Naive B cell (primary cell): ENCODE measurements around the gene NXF1. TPM values are rescaled to one million over a fixed set of nuclear protein-coding genes. Genes with fewer than 3 reads are reported as not detected.
"Not testable (repeated sequence)": the region's sequence is repeated elsewhere in the genome, so short reads cannot be mapped to it uniquely, and the experiment has no call there.

ENCODE experiments used
- ATAC-seq, 2 donors: fragments of 150-1000 bp; cut with Tn5 transposase; 2 replicates each; pipeline ENCODE4 v1.10.0; 2021; ENCODE audit warnings: low read depth in 2 of 2, mild to moderate bottlenecking in 2 of 2, moderate library complexity in 2 of 2
- DNase-seq: peaks from one replicate; pipeline ENCODE4 v3.0.0; 2022
- H3K27ac Mint-ChIP-seq, 6 donors: one replicate each; pipeline ENCODE4 v1.8.0; 2020 to 2022; ENCODE audit warnings: mild to moderate bottlenecking in 6 of 6, mixed read lengths in 6 of 6, moderate library complexity in 5 of 6, inconsistent platforms in 2 of 6
- H3K27me3 Mint-ChIP-seq, 3 donors: one replicate each; pipeline ENCODE4 v1.8.0; 2021 to 2022; ENCODE audit warnings: mixed read lengths in 3 of 3, mild to moderate bottlenecking in 1 of 3
- H3K36me3 Mint-ChIP-seq, 2 donors: one replicate each; pipeline ENCODE4 v1.8.0; 2020 to 2022; ENCODE audit warnings: mixed read lengths in 2 of 2, inconsistent platforms in 1 of 2, mild to moderate bottlenecking in 1 of 2
- H3K4me1 Mint-ChIP-seq, 3 donors: one replicate each; pipeline ENCODE4 v1.8.0; 2020 to 2022; ENCODE audit warnings: mixed read lengths in 3 of 3, inconsistent platforms in 1 of 3, mild to moderate bottlenecking in 1 of 3, moderate library complexity in 1 of 3
- H3K4me3 Mint-ChIP-seq, 8 donors: one replicate each; pipeline ENCODE4 v1.8.0; 2020 to 2022; ENCODE audit warnings: mild to moderate bottlenecking in 8 of 8, mixed read lengths in 8 of 8, moderate library complexity in 8 of 8, inconsistent platforms in 2 of 8
- H3K9me3 Mint-ChIP-seq, 7 donors: one replicate each; pipeline ENCODE4 v1.8.0; 2020 to 2022; ENCODE audit warnings: mixed read lengths in 7 of 7, mild to moderate bottlenecking in 5 of 7, inconsistent platforms in 2 of 7, moderate library complexity in 1 of 7
- polyA plus RNA-seq, 6 donors: library from polyadenylated mRNA; unstranded; fragments of 300-500 nt; fragmentation: Illumina TruSeq; gene quantifications; one replicate each; pipeline ENCODE4 v1.2.3, GENCODE V29; 2021; ENCODE audit warnings: low read depth in 6 of 6

Gene NXF1
- polyA plus RNA-seq, 6 donors from 2014 or later: 60.9 to 121 (median 90.6) TPM

DNA sequence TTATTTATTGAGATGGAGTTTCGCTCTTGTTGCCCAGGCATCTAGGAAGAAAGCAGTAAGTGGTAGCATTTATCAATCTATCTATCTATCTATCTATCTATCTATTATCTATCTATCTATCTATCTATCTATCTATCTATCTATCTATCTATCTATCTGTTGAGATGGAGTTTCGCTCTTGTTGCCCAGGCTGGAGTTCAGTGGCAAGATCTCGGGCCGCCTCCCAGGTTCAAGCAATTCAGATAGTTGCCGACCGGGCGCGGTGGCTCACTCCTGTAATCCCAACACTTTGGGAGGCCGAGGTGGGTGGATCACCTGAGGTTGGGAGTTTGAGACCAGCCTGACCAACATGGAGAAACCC lies 44.4 kb downstream of the NXF1 start:
- Mint-ChIP-seq H3K4me3 (peak overlapping the region; percentile 93 to 99 (median 98)), H3K27ac (peak overlapping the region in 3 of 6 donors; percentile 91 to 98 (median 96)), H3K4me1 (peaks cover 16 to 37% (median 22%) of the 10 kb centered on the region in 3 donors)
- DNase-seq, H3K27me3 Mint-ChIP-seq, H3K9me3 Mint-ChIP-seq, H3K36me3 Mint-ChIP-seq, ATAC-seq: not testable (repeated sequence)

DNA sequence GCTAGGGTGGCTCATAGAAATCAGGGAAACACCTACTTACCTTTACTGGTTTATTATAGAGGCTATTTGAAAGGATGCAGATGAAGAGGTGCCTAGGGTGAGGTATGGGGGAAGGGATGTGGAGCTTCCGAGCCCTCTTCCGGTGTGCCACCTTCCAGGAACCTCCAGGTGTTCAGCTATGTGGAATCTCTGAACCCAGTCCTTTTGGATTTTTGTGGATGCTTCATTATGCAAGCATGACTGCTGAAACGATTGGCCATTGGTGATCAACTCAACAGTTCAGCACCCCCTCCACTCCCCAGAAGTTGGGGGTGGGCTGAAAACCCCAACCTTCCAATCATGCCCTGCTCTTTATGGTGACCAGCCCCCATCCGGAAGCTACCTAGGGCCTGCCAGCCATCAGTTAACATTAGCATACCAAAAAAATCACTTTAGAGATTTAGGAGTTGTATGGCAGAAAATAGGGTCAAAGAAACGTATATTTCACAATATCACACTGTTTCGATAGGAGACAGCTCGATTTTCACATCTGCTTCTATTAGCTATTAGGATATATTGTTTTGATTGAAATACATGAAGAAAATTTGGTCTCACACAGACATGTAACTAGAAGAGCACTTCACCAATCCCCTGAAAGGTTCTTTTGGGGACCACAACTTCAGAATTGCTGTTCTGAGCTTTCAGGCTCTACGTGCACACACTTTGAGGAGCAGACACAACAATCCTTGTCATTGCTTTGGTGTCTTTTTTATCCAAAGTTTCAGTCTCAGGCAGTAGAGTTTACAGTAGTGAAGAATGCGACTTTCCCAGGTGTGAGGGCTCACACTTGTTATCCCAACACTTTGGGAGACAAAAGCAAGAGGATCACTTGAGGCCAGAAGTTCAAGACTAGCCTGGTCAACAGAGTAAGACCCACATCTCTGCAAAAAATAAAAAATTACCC lies 47.1 kb downstream of the NXF1 start:
- no peak overlapping the region for H3K27ac Mint-ChIP-seq
- H3K9me3 Mint-ChIP-seq: no peaks in the 10 kb centered on the region
- peaks cover 20 to 33% (median 29%) of the 10 kb centered on the region in 3 donors for H3K4me1 Mint-ChIP-seq
- ATAC-seq: no peak
- no peaks in the 10 kb centered on the region for H3K27me3 Mint-ChIP-seq
- peak overlapping the region in 2 of 8 donors; percentile 1 to 48 for H3K4me3 Mint-ChIP-seq
- H3K36me3 Mint-ChIP-seq: peaks cover 0 to 3% of the 10 kb centered on the region in 2 donors
- no peak for DNase-seq

DNA sequence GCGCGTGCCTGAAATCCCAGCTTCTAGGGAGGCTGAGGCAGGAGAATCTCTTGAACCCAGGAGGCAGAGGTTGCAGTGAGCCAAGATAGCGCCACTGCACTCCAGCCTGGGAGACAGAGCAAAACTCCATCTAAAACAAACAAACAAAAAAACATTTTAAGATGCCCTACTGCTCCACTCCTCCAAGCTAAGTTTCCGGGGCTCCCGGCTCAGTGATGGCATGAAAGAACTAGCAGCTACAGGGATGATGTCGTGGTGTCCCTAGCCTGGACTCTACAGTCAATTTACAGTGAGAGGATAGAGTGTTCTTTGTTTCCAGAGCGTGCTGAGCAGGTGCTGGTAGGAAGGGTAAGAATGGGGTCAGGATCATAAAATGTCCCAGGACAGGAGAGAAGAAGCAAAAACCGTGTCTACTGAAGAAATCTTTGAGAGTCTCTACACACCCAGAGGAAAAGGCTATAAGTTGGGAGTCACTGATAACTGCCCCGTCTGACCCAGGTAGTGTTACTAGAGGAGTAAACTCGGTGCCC lies 50.1 kb downstream of the NXF1 start:
- DNase-seq (no peak), ATAC-seq (no peak)
- H3K4me1 Mint-ChIP-seq: peaks cover 7 to 21% (median 19%) of the 10 kb centered on the region in 3 donors
- H3K9me3 Mint-ChIP-seq: no peaks in the 10 kb centered on the region
- peak overlapping the region; percentile 9 to 100 (median 93) for H3K4me3 Mint-ChIP-seq
- no peaks in the 10 kb centered on the region for H3K36me3 Mint-ChIP-seq
- no peaks in the 10 kb centered on the region for H3K27me3 Mint-ChIP-seq
- H3K27ac Mint-ChIP-seq: peak overlapping the region in 3 of 6 donors; percentile 11 to 72 (median 31)

DNA sequence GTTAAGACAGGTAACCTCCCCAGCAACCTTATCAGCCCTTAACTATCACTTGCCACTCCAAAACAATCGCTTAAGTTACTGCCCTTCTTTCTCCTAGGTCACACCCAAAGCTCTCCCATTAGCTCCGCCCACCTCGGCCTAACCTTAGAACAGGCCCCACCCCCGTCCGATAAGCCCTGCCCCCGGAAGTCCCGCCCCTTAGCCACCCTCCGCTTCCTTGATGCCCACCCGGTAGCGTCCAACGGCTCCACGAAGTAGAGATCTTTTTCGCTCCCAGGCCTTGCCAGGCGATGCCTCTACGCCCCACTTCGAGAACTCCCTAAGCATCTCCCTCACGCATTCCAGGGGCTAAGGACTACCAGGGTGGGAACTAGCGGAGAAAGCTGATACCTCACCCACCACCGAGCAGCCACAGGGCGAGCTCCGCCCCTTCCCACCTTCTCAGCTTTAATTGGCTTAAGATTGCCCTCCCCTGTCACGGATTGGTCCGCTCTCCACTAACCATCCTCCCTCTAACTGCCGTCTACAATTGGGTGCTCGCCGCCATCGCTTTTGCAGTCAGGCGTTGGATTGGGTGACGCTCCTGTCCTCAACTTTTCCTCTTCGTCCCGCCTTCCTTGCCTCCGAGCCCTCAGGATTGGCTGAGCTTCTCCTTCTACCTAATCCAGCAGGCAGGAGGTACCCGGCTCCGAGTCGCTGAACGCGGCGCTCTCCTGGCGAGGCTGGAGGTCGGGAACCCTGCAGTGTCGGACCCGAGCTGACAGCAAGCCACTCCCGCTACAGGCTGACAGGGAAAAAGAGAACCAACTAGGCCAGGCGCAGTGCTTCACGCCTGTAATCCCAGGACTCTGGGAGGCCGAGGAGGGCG lies 51.3 kb downstream of the NXF1 start, which contains the start of gene ZBTB3:
Gene ZBTB3, minus strand, starts transcription at position 425 of the 868 bp plus-strand sequence. CDS start 496 bp downstream, outside the sequence.
- H3K4me3 Mint-ChIP-seq: peak within 1 kb of the TSS; percentile 87 to 100 (median 99)
- H3K27ac Mint-ChIP-seq: peak within 1 kb of the TSS; percentile 76 to 99 (median 98)
- H3K36me3 Mint-ChIP-seq: no peaks in the 10 kb centered on the region
- H3K9me3 Mint-ChIP-seq: no peaks in the 10 kb centered on the region
- ATAC-seq: peak; percentile 92 to 95
- no peaks in the 10 kb centered on the region for H3K27me3 Mint-ChIP-seq
- H3K4me1 Mint-ChIP-seq: peaks cover 10 to 26% (median 21%) of the 10 kb centered on the region in 3 donors
- DNase-seq: peak; percentile 98

DNA sequence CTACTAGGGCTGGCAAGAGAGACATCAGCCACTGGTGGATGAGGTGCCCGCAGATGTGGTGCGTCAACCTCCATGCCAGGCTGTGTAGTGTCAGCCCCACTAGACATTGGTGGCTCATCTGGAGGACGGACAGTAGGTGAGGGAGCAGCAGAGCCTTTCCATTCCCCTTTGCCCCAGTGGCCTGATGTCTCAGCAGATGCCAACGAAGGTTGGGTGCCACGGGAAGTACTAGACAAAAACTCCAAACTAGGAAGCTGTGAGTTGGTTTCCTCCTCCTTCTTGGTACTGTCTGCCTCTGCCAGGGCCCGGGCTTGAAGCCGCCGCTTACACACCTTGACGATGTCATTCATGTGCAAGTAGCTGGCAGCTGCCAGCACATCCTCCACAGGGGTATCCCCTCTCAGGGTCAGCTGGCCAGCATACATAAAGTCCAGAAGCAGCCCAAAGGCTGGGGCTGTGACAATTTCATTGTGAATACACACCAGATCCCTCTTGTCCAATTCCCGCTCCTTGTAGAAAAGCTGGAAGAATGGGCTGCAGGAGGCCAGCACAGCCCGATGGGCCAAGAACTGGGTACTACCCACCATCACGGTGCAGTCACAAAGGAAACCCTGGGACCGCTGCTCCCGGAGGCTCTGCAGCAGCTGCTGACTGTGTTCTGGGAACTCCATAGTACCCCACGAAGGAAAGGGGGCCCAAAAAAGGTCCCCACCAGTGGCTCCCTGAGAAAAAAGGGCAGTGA lies 52.1 kb downstream of the NXF1 start:
- Mint-ChIP-seq H3K36me3 (no peaks in the 10 kb centered on the region), H3K27ac (peak overlapping the region in 4 of 6 donors; percentile 84 to 99 (median 98)), H3K9me3 (no peaks in the 10 kb centered on the region), H3K4me1 (peaks cover 14 to 29% (median 26%) of the 10 kb centered on the region in 3 donors), H3K27me3 (no peaks in the 10 kb centered on the region), H3K4me3 (peak overlapping the region; percentile 87 to 100 (median 99))
- ATAC-seq (no peak), DNase-seq (no peak)

DNA sequence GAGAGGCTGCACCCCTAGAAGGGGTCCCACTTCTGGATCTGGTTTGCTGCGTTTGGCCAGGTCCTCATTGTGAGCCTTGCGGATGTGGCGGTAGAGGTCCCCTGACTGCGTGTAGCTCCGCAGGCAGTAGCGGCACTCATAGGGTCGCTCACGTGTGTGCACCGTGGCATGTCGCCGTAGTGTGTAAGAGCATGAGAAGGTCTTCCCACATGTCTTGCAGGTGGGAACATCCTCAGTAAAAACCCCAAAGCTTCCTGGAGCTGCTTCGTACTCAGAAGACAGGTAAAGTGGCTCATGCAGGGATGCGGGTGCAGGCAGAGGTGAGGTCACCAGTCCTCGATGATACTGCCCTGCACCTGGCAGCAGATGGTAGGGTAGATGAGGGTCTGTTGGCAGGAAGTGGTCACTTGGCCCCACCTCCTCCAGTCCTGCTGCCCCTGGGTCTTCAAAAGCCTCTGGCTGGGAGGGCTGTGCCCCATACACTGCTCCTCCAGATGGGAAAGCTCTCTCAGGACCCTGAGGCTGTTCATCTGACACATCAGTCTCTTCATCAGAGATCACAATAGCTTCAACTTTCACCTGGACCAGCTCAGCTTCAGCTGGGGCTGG lies 53.0 kb downstream of the NXF1 start:
- Mint-ChIP-seq H3K4me3 (peak overlapping the region in 6 of 8 donors; percentile 10 to 100 (median 82)), H3K27me3 (no peaks in the 10 kb centered on the region), H3K4me1 (peaks cover 14 to 29% (median 26%) of the 10 kb centered on the region in 3 donors), H3K36me3 (no peaks in the 10 kb centered on the region), H3K9me3 (no peaks in the 10 kb centered on the region), H3K27ac (peak overlapping the region in 2 of 6 donors; percentile 49 to 88)
- ATAC-seq: no peak
- DNase-seq: no peak

DNA sequence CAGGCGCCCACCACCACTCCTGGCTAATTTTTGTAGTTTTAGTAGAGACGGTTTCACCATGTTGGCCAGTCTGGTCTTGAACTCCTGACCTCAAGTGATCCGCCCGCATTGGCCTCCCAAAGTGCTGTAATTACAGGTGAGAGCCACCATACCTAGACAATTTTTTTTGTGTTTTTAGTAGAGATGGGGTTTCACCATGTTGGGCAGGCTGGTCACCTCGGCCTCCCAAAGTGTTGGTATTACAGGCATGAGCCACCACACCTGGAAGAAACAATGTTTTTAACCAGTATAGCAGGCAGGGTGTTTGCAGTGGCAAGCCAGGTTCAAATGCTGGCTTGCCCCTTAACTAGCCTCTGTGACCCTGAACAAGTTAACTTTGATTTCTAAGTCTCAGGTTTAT lies 55.3 kb downstream of the NXF1 start:
- not testable (repeated sequence) for H3K36me3 Mint-ChIP-seq, DNase-seq, ATAC-seq, H3K27me3 Mint-ChIP-seq, H3K9me3 Mint-ChIP-seq, H3K4me3 Mint-ChIP-seq
- peaks cover 14 to 29% (median 26%) of the 10 kb centered on the region in 3 donors for H3K4me1 Mint-ChIP-seq
- H3K27ac Mint-ChIP-seq: peak overlapping the region in 2 of 6 donors; percentile 31 to 63

DNA sequence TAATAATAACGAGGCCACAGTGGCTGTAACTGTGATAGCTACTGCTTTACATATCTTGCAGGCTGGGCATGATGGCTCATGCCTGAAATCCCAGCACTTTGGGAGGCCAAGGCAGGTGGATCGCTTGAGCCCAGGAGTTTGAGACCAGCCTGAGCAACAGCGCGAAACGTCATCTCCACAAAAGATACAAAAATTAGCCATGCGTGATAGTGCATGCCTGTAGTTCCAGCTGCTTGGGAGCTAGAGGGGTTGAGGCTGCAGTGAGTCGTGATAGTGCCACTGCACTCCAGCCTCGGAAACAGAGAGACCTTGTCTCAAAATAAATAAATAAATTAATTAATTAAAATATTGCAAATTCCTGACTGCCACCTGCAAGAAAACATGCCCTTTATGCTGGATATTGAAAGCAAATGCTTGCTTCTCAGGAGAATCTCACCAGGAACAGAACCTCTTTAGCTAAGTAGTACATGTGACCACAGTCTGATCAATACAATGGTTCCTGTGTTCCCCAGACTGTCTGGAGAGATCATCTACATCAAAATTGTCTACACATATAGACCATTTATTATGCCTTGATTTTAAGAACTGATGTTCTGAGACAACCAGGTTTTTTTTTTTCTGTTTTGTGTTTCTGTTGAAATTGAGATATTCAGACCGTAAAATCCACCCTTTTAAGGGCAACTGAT lies 57.6 kb downstream of the NXF1 start:
- Mint-ChIP-seq H3K9me3 (no peaks in the 10 kb centered on the region), H3K36me3 (no peaks in the 10 kb centered on the region), H3K4me1 (peaks cover 6 to 15% (median 14%) of the 10 kb centered on the region in 3 donors), H3K27ac (no peak overlapping the region), H3K4me3 (no peak overlapping the region), H3K27me3 (no peaks in the 10 kb centered on the region)
- ATAC-seq (no peak), DNase-seq (no peak)

Other genes starting within 250 kb of the NXF1 start
- 1,000 to 10,000 TPM; 1,313 to 1,862 (median 1,450) TPM for gene EEF1G, start 231.5 kb downstream of the NXF1 start, polyA plus RNA-seq
- gene TUT1, start 213.9 kb downstream of the NXF1 start, polyA plus RNA-seq: 10 to 100 TPM; 12.7 to 20.8 (median 16.2) TPM
- 10 to 100 TPM in 5 of 6 donors, 1 to 10 TPM in 1; 3.4 to 27.5 (median 17.8) TPM for gene MTA2, start 203.6 kb downstream of the NXF1 start, polyA plus RNA-seq
- gene EML3, start 192.7 kb downstream of the NXF1 start, polyA plus RNA-seq: 10 to 100 TPM in 5 of 6 donors, 1 to 10 TPM in 1; 9.7 to 15.5 (median 12.5) TPM
- 1 to 10 TPM in 1 of 6 donors, under 1 TPM in 4, not detected in 1; 0.55 to 1.6 (median 0.66) TPM for gene ROM1, start 192.2 kb downstream of the NXF1 start, polyA plus RNA-seq
- gene B3GAT3, start 183.5 kb downstream of the NXF1 start, polyA plus RNA-seq: 10 to 100 TPM; 26.1 to 43.9 (median 30.8) TPM
- gene GANAB, start 158.8 kb downstream of the NXF1 start, polyA plus RNA-seq: 100 to 1,000 TPM; 140 to 158 (median 149) TPM
- 10 to 100 TPM; 18.3 to 40.1 (median 28.7) TPM for gene INTS5, start 152.1 kb downstream of the NXF1 start, polyA plus RNA-seq
- 10 to 100 TPM; 37.9 to 89.1 (median 77.2) TPM for gene C11orf98, start 140.2 kb downstream of the NXF1 start, polyA plus RNA-seq
- 1 to 10 TPM; 2.1 to 8.4 (median 4.8) TPM for gene CSKMT, start 140.1 kb downstream of the NXF1 start, polyA plus RNA-seq
- 10 to 100 TPM in 5 of 6 donors, 1 to 10 TPM in 1; 7.7 to 11.4 (median 10.4) TPM for gene UQCC3, start 133.8 kb downstream of the NXF1 start, polyA plus RNA-seq
- 10 to 100 TPM in 1 of 6 donors, 1 to 10 TPM in 5; 3.5 to 12.4 (median 5.1) TPM for gene LBHD1, start 133.2 kb downstream of the NXF1 start, polyA plus RNA-seq
- gene UBXN1, start 126.4 kb downstream of the NXF1 start, polyA plus RNA-seq: 100 to 1,000 TPM; 150 to 226 (median 216) TPM
- not detected for gene LRRN4CL, start 115.9 kb downstream of the NXF1 start, polyA plus RNA-seq
- 10 to 100 TPM; 49.6 to 98.5 (median 57.6) TPM for gene BSCL2, start 98.0 kb downstream of the NXF1 start, polyA plus RNA-seq
- gene GNG3, start 97.8 kb downstream of the NXF1 start, polyA plus RNA-seq: 10 to 100 TPM in 4 of 6 donors, 1 to 10 TPM in 2; 5.3 to 21.2 (median 16.9) TPM
- 1 to 10 TPM in 4 of 6 donors, under 1 TPM in 2; 0.61 to 2.9 (median 1.1) TPM for gene HNRNPUL2, start 78.0 kb downstream of the NXF1 start, polyA plus RNA-seq
- 10 to 100 TPM; 12.1 to 45.9 (median 21.6) TPM for gene TTC9C, start 77.0 kb downstream of the NXF1 start, polyA plus RNA-seq
- gene ZBTB3, start 51.3 kb downstream of the NXF1 start, polyA plus RNA-seq: 10 to 100 TPM in 1 of 6 donors, 1 to 10 TPM in 5; 3.7 to 12.9 (median 6.4) TPM
- gene POLR2G, start 43.9 kb downstream of the NXF1 start, polyA plus RNA-seq: 100 to 1,000 TPM; 249 to 395 (median 290) TPM
- 10 to 100 TPM in 2 of 6 donors, 1 to 10 TPM in 4; 8.3 to 14.3 (median 9.5) TPM for gene TAF6L, start 34.0 kb downstream of the NXF1 start, polyA plus RNA-seq
- 100 to 1,000 TPM; 145 to 275 (median 160) TPM for gene TMEM179B, start 18.0 kb downstream of the NXF1 start, polyA plus RNA-seq
- 10 to 100 TPM; 28.9 to 52.5 (median 45.3) TPM for gene TMEM223, start 13.4 kb downstream of the NXF1 start, polyA plus RNA-seq
- gene STX5, start 26.6 kb upstream of the NXF1 start, polyA plus RNA-seq: 10 to 100 TPM; 46.4 to 64.2 (median 51.5) TPM
- gene TEX54, start 27.4 kb upstream of the NXF1 start, polyA plus RNA-seq: 1 to 10 TPM in 5 of 6 donors, not detected in 1; 2.3 to 7.0 (median 3.7) TPM
- gene WDR74, start 34.1 kb upstream of the NXF1 start, polyA plus RNA-seq: 10 to 100 TPM; 42.0 to 77.0 (median 54.6) TPM
- gene SLC3A2, start 75.5 kb upstream of the NXF1 start, polyA plus RNA-seq: 100 to 1,000 TPM in 2 of 6 donors, 10 to 100 TPM in 4; 63.1 to 135 (median 81.1) TPM
- not detected for gene CHRM1, start 115.9 kb upstream of the NXF1 start, polyA plus RNA-seq
- gene SLC22A6, start 179.5 kb upstream of the NXF1 start, polyA plus RNA-seq: not detected
- not detected for gene SLC22A8, start 210.4 kb upstream of the NXF1 start, polyA plus RNA-seq